SIG-M5 treated with dmso at 0.1 percent for 504 hours (cell line): ENCODE results near the gene ACE.
A peak's percentile ranks its signal among the peaks of the same experiment; 100 is the strongest.

Experiments used
- DNase-seq: peaks from one replicate; lab custom pipeline; 2025; ENCODE audit not compliant: unreplicated experiment; lab: John Stamatoyannopoulos, UW

ACE gene

DNA sequence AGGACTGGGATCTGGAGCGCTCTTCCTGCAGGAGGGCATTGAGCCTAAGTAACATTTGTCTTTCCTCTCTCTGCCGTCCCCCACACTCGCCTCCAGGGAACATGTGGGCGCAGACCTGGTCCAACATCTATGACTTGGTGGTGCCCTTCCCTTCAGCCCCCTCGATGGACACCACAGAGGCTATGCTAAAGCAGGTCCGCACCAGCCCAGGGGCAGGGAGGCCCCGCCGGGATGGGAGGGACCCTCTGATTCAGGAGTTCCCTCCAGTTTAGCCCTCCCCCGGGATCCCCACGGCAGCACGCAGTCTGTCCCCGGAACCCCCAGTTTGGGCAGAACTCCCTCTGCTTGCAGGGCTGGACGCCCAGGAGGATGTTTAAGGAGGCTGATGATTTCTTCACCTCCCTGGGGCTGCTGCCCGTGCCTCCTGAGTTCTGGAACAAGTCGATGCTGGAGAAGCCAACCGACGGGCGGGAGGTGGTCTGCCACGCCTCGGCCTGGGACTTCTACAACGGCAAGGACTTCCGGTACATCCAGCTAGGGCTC is 14.1 kb downstream of the ACE start:
- no peak for DNase-seq

GRCh38 chr17:63491413-63491812 is 14.6 kb downstream of the ACE start:
- DNase-seq: no peak

DNA sequence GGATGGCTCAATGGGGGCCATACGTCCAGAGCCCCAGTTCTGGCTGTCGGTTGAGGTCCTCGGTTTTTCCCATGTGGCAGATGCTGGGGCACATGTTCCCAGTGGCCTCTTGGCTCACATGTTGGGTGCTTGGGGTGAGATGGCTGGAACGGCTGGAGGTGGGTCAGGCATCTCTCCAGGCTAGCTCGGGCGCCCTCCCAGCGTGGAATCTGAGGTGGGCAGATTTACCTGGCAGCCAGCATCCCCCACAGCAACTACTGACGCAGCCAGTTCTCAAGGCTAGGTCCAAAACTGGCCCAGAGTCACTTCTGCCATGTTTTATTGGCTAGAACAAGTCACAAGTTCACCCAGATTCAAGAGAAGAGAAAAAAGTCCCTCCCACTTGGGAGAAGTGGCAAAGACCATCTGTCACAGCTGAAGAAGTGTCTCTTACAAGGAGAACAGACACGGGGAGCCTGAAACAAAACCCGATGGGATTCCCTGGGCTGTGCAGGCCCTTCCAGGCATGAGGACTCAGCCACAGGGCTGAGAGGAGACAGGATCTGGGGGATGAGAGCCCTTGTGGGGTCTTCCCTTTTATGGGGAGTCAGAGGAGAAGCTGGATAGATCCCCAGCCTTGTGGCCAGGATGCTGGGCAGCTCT is 15.2 kb downstream of the ACE start:
- no peak for DNase-seq

GRCh38 chr17:63492940-63493339 is 16.1 kb downstream of the ACE start:
- no peak for DNase-seq

- DNase-seq: no peak
Measured at GRCh38 chr17:63493411-63493810, 16.6 kb downstream of the ACE start.

DNA sequence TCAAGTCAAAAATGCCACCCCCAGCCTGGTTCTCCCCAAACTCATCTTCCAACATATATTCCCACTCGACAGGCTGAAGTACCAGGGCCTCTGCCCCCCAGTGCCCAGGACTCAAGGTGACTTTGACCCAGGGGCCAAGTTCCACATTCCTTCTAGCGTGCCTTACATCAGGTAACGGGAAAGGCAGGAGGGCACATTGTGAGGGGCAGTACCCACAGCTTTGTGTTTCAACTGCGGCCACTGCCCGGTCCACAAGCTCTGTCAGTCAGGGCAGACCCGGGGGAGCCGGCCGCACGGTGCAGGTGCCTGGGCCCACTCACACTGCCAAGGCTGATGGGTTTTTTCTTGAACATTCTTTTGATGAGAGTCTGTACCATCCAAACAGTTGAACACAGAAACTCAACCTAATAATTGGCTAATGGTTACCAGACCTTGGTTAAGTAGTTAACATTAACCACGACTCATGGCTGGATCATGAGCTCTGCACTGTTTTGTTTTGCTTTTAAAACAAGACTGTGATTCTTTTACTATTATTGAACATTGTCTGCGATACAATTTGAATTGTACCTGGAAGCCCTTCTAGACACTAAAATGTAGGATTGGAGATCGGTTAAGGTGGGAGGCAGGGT is 17.6 kb downstream of the ACE start:
- no peak for DNase-seq

DNA sequence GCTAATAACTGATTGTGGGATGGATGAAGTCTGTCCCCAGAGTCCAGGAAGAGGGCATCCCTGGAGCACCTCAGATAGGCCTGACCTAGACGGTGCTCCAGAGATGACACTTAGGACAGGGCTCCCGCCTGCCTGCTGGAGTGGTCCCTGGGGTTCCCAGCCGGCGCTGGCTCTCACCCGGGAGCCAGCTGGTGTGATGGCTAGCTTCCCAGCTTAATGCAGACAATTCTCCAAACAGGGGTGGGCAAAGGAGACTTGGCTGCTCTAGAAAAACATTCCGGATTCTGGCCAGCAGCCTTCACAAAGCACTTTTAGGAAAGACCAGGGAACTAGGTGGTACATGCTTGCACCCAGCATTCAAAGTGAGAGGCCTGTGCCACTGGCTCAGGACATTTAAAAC is 18.6 kb downstream of the ACE start:
- no peak for DNase-seq

DNA sequence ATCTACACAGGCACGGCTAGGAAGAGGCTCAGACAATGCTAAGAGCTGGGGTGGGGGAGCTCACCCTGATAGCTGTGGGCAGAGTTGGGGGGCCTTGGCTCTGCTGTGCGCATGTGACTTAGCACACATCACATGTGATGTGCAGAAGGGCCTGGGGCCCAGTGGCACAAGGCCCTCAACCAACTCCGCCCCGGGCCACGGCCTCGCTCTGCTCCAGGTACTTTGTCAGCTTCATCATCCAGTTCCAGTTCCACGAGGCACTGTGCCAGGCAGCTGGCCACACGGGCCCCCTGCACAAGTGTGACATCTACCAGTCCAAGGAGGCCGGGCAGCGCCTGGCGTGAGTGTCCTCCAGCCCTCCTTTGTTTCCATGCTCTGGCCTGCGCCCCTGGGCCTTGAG is 19.3 kb downstream of the ACE start:
- no peak for DNase-seq

DNA sequence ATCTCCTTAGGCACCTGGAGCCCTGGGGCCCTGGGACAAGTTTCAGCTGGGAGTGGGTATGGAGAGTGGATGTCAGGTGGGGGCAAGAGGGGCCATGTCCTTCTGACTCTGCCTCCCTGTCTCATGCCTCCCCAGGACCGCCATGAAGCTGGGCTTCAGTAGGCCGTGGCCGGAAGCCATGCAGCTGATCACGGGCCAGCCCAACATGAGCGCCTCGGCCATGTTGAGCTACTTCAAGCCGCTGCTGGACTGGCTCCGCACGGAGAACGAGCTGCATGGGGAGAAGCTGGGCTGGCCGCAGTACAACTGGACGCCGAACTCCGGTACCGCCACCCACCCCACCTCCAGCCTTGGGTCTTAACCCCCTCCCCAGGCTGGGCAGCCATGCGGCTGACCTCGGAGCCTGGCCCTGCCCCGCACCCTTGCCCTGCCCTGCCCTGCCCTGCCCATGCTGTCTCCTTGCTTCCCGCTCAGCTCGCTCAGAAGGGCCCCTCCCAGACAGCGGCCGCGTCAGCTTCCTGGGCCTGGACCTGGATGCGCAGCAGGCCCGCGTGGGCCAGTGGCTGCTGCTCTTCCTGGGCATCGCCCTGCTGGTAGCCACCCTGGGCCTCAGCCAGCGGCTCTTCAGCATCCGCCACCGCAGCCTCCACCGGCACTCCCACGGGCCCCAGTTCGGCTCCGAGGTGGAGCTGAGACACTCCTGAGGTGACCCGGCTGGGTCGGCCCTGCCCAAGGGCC is 20.0 kb downstream of the ACE start:
- DNase-seq: no peak

DNA sequence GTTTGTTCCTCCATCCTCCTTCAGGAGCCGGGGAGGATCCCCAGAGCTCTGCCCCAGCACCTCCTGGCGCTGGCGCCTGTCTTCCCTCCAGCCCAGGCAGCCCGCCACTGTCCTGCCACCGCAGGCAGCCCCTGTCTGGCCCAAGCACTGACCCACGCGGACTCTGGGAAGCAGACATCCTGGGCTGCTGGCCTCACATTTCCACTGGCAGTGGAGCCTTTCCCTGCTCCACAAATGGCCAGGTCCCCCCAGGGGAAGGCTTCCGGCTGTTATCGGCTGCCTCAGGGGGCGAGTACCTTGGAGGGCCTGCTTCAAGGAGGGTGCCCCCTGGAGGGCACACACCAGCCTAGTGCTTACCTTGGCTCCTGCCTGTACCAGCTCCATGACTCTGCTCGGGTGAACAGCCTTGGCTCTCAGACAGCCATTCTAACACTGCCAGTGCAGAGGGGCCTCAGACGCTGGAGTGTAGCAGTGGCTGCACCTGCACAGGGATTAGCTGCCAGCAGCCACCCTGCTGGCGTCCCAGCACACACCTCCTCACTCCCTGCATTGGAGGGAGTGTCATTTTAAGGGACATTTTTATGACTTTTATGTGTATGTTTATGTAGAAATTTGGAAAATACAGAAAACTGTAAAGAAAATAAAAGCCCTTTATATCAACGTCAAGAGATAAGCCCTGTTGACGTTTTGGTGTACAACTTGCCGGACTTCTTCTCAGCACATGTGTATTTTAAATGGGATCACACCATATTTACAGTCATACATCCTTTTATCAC is 21.0 kb downstream of the ACE start:
- DNase-seq: no peak

DNA sequence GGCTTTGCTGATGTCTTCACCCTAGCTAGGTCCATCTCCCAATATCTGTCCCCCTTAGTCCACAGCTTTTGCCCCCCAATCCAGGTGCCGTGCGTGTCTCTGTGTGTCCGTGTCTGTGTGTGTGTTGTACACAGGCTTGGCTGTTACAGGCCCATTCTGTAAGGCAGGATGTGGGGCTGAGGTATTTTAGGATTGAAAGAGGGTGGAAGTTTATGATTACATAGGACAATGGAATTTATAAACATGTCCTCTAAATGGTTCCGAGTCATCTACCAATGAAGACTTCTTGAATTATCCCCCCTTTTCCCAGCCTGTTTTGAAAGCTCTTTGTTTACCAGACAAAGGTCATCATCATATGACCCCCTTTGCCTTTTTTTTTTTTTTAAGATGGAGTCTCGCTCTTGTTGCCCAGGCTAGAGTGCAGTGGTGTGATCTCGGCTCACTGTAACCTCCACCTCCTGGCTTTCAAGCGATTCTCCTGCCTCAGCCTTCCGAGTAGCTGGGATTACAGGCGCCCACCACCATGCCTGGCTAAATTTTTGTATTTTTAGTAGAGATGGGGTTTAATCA is 21.9 kb downstream of the ACE start:
- no peak for DNase-seq

DNA sequence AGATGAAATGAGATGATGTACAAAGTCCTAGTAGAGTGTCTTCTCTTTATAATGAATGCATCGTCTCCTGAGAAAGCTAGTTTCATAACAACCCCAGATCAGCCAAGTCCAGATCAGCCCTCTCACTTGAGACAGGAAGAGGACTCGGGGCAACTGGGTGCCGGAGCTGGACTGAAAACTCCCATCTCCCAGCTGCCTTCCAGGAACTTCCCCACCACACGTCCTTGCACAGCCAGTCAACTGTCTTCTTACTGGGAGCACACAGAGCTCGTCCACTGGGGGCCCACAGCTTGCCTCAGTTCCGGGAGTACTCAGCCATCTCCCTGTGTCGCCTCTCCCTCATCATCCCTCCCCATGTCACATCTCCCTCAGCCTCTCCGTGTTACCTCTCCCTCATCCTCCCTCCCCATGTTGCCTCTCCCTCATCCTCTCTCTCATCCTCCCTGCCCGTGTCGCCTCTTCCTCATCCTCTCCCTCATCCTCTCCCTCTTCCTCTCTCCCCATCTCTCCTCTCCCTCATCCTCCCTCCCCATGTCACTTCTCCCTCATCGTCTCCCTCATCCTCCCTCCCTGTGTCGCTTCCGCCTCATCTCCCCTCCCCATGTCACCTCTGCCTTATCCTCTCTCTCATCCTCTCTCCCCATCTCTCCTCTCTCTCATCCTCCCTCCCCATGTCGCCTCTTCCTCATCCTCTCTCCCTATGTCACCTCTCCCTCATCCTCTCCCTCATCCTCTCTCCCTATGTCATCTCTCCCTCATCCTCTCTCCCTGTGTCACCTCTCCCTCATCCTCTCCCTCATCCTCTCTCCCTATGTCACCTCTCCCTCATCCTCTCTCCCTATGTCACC is 23.9 kb downstream of the ACE start:
- peak; percentile 17 for DNase-seq

GRCh38 chr17:63503341-63503705 is 26.5 kb downstream of the ACE start:
- DNase-seq: peak; percentile 31

DNA sequence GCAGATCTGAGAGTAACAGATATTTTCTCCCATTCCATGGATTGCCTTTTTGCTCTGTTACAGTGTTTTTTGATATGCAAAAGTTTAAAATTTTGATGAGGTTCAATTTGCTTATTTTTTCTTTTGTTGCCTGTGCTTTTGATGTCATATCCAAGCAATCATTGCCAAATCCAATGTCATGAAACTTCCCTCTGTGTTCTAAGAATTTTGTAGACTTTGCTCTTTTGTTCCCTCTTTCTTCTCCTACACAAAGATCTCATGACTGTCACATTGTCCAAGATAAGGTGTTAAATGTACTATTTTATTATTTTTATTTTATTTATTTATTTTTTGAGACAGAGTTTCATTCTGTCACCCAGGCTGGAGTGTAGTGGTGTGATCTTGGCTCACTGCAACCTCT is 27.4 kb downstream of the ACE start:
- DNase-seq: no peak

DNA sequence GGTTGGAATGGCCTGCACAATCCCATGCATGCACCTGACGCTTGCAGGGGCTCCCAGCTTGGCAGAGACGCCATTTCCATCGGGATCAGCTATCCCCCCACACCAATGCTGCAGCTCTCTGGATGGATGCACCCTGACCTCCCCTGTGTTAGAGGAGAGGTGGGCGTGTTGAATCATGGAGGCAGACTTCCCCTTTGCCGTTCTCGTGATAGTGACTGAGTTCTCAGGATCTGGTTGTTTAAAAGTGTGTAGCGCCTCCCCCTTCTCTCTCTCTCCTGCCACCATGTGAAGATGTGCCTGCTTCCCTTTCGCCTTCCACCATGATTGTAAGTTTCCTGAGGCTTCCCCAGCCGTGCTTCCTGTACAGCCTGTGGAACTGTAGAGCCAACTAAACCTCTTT is 28.5 kb downstream of the ACE start:
- DNase-seq: no peak

GRCh38 chr17:63506627-63507026 is 29.8 kb downstream of the ACE start:
- no peak for DNase-seq

DNA sequence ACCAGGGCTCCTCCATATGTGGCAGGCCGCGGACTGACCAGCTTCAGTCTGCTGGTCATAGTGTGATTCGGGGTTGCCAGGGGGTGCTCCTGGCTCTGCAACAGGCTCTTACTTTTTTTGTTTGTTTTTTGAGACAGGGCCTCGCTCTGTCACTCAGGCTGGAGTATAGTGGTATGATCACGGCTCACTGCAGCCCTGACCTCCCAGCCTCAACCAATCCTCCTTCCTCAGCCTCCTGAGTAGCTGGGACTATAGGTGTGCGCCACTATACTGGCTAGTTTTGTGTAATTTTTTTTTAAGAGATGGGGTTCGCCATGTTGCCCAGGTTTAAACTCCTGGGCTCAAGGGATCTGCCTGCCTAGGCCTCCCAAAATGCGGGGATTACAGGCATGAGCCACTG is 34.5 kb downstream of the ACE start:
- no peak for DNase-seq

DNA sequence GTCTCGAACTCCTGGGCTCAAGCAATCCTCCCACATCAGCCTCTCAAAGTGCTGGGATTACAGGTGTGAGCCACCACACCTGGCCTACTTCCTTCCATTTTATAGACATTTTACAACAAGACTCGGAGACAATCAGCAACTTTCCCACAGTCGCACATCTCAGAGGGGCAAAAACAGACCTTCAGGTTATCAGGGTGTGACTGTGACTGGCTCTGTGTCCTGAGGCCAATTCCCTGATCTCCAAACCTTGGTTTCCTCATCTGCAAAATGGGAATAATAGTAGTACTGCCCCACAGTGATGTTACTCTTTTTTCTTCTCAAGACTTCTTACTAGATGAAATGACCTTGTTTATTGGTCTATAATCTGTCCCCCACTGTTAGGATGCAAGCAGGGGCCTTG is 35.5 kb downstream of the ACE start:
- DNase-seq: no peak

DNA sequence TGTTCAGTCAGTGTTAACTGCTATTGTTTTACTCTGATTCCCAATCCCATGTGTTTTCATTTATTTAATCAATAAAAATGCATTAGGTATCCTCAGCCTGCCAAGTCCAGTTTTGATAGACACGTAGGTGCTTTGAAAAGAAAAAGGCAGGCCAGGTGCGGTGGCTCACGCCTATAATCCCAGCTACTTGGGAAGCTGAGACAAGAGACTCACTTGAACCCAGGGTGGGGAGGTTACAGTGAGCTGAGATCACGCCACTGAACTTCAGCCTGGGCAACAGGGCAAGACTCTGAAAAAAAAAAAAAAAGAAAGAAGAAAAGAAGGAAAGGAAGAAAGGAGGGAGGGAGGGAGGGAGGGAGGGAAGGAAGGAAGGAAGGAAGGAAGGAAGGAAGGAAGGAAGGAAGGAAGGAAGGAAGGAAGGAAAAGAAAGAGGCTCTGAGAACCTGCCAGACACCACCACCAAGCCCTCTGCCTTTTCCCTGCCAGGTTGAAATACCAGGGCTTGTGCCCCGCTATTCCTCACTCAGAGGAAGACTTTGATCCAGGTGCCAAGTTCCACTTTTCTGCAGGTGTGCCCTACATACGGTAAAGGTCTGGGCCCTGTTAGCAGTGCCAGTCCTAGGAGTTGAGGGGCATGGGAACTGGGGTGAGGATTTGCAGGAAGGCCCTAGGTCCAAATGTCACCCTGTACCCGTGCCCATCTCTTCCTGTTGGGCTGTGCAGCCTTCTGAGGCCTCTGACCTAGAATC is 36.2 kb downstream of the ACE start:
- DNase-seq: no peak

GRCh38 chr17:63514477-63514876 is 37.6 kb downstream of the ACE start:
- no peak for DNase-seq
